Astrocyte of the cerebellum (primary cell): ENCODE data around the gene SOAT2.

Experiments
- DNase-seq: peaks from one replicate; pipeline ENCODE4 v3.0.0-alpha.2; 2011; ENCODE audit warnings: low read depth
- H3K4me3 ChIP-seq: 2 replicates; pipeline ENCODE4 v1.5.1; 2011; ENCODE audit warnings: mild to moderate bottlenecking, low read depth, low read length, moderate library complexity
- in situ Hi-C: cut with HindIII; loops from 2 replicates; pipeline ENCODE4 v1.10.0; 2017; ENCODE audit warnings: low sequenced_read_pairs
- TF ChIP-seq, protein P1 (sequence below): IDR thresholded peaks from 2 replicates; pipeline ENCODE4 v1.5.1; 2012; ENCODE audit warnings: low read length, low read depth, moderate library complexity, mild to moderate bottlenecking; ENCODE audit errors: missing control alignments

Gene SOAT2, protein sequence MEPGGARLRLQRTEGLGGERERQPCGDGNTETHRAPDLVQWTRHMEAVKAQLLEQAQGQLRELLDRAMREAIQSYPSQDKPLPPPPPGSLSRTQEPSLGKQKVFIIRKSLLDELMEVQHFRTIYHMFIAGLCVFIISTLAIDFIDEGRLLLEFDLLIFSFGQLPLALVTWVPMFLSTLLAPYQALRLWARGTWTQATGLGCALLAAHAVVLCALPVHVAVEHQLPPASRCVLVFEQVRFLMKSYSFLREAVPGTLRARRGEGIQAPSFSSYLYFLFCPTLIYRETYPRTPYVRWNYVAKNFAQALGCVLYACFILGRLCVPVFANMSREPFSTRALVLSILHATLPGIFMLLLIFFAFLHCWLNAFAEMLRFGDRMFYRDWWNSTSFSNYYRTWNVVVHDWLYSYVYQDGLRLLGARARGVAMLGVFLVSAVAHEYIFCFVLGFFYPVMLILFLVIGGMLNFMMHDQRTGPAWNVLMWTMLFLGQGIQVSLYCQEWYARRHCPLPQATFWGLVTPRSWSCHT

DNA sequence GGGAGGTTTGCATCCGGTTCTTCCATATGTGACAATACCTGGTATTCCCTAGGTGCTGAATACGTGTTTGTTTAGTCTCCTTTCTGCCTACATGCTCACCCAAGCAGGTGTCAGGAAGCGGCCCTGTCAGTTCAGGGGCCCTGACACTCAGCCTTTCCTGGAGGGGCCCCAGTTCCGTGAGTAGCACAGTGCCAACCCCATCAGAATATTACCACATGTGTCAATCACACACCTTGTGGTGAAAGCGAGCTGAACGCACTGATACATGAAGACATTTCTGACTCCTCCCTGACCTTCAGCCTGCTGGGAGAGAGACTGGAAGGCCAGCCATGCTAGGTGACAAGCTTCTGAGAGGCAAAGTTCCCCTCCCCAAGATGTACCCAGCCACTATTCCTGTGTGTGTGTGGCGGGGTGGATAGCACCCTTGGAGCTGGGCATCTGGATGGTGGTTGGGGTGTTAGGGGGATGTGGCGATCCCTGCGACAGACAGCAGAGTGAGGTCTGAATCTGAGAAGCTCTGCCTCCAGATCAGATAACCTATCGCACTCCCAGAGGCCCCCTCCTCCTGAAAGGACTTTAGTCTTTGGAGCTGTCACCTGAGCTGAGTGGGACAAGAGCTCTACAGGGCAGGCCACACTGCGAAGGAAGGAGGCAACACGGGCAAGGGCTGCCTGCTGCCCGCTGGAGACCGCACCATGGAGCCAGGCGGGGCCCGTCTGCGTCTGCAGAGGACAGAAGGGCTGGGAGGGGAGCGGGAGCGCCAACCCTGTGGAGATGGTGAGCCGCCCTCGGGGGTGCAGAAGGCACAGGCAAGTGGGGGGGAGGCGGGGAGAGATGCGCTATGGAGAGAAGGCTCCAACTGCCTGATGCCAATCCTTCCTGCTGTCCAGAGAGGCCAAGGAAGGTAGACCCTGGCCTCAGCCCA, at the start of gene SOAT2:
TSS of gene SOAT2 (plus strand) at position 604 of the 925 bp plus-strand sequence. CDS start at position 696, 92 bp downstream.
- DNase-seq: no peak
- in situ Hi-C loops: loop anchor here (5.0 kb wide), 1 partner anchor 36 kb away; no protein-coding TSS in a partner anchor
- H3K4me3 ChIP-seq: no peak within 1 kb of the TSS
- TF ChIP-seq, protein P1, sequence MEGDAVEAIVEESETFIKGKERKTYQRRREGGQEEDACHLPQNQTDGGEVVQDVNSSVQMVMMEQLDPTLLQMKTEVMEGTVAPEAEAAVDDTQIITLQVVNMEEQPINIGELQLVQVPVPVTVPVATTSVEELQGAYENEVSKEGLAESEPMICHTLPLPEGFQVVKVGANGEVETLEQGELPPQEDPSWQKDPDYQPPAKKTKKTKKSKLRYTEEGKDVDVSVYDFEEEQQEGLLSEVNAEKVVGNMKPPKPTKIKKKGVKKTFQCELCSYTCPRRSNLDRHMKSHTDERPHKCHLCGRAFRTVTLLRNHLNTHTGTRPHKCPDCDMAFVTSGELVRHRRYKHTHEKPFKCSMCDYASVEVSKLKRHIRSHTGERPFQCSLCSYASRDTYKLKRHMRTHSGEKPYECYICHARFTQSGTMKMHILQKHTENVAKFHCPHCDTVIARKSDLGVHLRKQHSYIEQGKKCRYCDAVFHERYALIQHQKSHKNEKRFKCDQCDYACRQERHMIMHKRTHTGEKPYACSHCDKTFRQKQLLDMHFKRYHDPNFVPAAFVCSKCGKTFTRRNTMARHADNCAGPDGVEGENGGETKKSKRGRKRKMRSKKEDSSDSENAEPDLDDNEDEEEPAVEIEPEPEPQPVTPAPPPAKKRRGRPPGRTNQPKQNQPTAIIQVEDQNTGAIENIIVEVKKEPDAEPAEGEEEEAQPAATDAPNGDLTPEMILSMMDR: no peak

DNA sequence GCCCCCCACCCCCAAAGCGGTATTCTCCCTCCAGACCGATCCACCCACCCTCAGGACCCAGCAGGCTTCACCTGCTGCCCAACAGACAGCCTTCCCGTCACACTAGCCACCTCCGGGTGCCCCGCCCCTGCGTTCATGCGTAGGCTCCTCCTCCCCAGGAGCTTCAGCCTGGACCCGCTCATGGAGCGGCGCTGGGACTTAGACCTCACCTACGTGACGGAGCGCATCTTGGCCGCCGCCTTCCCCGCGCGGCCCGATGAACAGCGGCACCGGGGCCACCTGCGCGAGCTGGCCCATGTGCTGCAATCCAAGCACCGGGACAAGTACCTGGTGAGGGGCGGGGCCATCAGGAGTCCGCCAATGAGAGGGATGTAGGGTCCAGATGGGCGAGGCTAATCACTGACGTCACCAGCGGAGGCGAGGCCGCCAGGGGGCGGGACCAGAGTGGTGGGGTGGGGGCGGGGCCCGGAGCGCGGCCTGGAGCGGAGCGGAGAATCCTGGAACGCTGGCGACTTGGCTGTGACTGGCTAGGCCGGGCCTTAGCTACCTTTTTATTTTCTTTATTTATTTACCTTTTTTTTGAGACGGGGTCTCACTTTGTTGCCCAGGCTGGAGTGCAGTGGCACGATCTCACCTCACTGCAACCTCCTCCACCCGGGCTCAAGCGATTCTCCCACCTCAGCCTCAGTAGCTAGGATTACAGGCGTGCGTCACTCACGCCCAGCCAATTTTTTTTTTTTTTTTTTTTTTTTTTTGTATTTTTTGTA, 49.0 kb upstream of the SOAT2 start:
- in situ Hi-C loops: no loop called here
- peak overlapping the region; percentile 50 for H3K4me3 ChIP-seq
- DNase-seq: peak; percentile 71
- TF ChIP-seq, protein P1: no peak

DNA sequence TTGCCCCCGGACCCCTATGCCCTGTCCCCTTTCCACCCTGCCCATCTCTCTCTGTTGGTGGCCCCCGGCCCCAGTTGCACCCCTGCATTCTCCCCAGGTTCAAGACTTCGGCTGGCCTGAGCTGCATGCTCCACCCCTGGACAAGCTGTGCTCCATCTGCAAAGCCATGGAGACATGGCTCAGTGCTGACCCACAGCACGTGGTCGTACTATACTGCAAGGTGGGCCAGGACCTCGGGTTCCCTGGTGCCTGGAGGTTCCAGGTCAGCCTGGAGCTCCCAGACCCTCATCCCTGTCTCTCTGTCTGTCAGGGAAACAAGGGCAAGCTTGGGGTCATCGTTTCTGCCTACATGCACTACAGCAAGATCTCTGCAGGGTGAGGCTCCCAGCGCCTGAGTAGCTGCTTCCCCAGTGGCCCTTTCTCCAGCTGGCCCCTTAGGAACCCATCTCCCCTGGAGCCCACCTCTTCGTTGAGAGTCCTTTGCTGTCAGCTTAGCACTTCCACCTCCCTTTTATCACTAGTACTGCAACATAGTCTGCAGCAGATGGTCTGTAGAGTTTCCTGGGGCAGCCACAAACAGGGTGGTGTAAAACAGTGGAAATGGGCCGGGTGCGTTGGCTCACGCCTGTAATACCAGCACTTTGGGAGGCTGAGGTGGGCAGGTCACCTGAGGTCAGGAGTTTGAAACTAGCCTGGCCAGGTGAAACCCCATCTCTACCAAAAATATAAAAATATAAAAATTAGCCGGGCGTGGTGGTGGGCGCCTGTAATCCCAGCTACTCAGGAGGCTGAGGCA, 47.6 kb upstream of the SOAT2 start:
- no peak overlapping the region for H3K4me3 ChIP-seq
- TF ChIP-seq, protein P1: no peak
- DNase-seq: no peak
- in situ Hi-C loops: no loop called here

DNA sequence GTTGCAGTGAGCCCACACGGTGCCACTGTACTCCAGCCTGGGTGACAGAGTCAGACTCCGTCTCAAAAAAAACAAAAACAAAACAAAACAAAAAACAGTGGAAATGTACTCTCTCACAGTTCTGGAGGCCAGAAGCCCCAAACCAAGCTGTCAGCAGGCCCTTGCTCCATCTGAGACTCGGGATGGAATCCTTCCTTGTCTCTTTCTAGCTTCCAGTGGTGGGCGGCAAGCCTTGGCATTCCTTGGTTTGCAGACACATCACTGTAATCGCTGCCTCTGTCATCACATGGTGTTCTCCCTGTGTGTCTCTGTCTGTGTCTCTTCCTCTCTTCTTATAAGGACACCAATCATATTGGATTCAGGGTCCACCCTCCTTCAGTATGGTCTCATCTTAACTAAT, 47.0 kb upstream of the SOAT2 start:
- TF ChIP-seq, protein P1: no peak
- DNase-seq: no peak
- no peak overlapping the region for H3K4me3 ChIP-seq
- in situ Hi-C loops: no loop called here

DNA sequence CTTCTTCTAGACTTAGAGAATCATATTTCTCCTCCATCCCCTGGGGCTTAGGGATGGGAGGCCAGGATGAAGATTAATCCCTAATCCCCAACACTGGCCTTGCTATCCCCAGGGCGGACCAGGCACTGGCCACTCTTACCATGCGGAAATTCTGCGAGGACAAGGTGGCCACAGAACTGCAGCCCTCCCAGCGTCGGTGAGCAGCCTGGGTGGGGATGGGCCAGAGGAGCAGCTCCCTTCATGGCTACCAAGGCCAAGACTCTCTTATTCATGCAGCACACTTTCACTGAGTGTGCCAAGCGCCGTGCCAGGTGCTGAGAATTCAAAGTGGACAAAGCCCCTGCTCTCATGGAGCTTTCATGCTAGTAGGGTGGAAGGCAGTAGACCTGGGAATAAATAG, 46.4 kb upstream of the SOAT2 start:
- TF ChIP-seq, protein P1: no peak
- H3K4me3 ChIP-seq: no peak overlapping the region
- in situ Hi-C loops: no loop called here
- no peak for DNase-seq
